H9 (cell line): ENCODE measurements around the gene CHTOP. TPM values are rescaled to one million over a fixed set of nuclear protein-coding genes. Genes with fewer than 3 reads are reported as not detected.

Source experiments
- DNase-seq: peaks from one replicate; pipeline ENCODE4 v3.0.0-alpha.2; 2017
- H2AFZ ChIP-seq: one replicate; pipeline ENCODE4 v1.6.1; 2013; ENCODE audit warnings: mild to moderate bottlenecking, low read length, control low read depth, moderate library complexity
- H2AK5ac ChIP-seq: 2 replicates; pipeline ENCODE4 v1.6.1; 2013; ENCODE audit warnings: low read length, control low read depth, mixed read lengths; ENCODE audit not compliant: insufficient read length
- H2BK120ac ChIP-seq: one replicate; pipeline ENCODE4 v1.6.1; 2013; ENCODE audit warnings: low read depth, mild to moderate bottlenecking, low read length, control low read depth, inconsistent platforms; ENCODE audit not compliant: poor library complexity, severe bottlenecking
- H2BK12ac ChIP-seq: 2 replicates; pipeline ENCODE4 v1.6.1; 2013; ENCODE audit warnings: low read length, control low read depth, mixed read lengths, low read depth; ENCODE audit not compliant: insufficient read length
- H2BK15ac ChIP-seq: 2 replicates; pipeline ENCODE4 v1.6.1; 2013; ENCODE audit warnings: low read depth, low read length, control low read depth
- H2BK20ac ChIP-seq: one replicate; pipeline ENCODE4 v1.6.1; 2013; ENCODE audit warnings: low read depth, mild to moderate bottlenecking, low read length, control low read depth, inconsistent platforms; ENCODE audit not compliant: poor library complexity, severe bottlenecking
- H2BK5ac ChIP-seq: 2 replicates; pipeline ENCODE4 v1.6.1; 2013; ENCODE audit warnings: low read length, control low read depth, mixed read lengths; ENCODE audit not compliant: insufficient read length
- H3K14ac ChIP-seq: 2 replicates; pipeline ENCODE4 v1.6.1; 2013; ENCODE audit warnings: low read length, control low read depth; ENCODE audit not compliant: insufficient read depth
- H3K18ac ChIP-seq: 2 replicates; pipeline ENCODE4 v1.6.1; 2013; ENCODE audit warnings: low read depth, mild to moderate bottlenecking, mixed read lengths, low read length, control low read depth; ENCODE audit not compliant: insufficient read length
- H3K23ac ChIP-seq: 2 replicates; pipeline ENCODE4 v1.6.1; 2013; ENCODE audit warnings: low read length, control low read depth, mixed read lengths, low read depth; ENCODE audit not compliant: insufficient read length
- H3K23me2 ChIP-seq: 2 replicates; pipeline ENCODE4 v1.6.1; 2013; ENCODE audit warnings: low read depth, mild to moderate bottlenecking, mixed read lengths, low read length, control low read depth; ENCODE audit not compliant: insufficient read length, poor library complexity, severe bottlenecking
- H3K27ac ChIP-seq: 2 replicates; pipeline ENCODE4 v1.5.1; 2013; ENCODE audit warnings: low read length, control low read depth, mixed read lengths, low read depth; ENCODE audit not compliant: insufficient read length
- H3K27me3 ChIP-seq: 2 replicates; pipeline ENCODE4 v1.6.1; 2013; ENCODE audit warnings: low read length, control low read depth, inconsistent platforms; ENCODE audit not compliant: insufficient read depth
- H3K4ac ChIP-seq: 2 replicates; pipeline ENCODE4 v1.6.1; 2013; ENCODE audit warnings: low read depth, mild to moderate bottlenecking, control low read depth, inconsistent platforms, low read length, moderate library complexity
- H3K4me1 ChIP-seq: 2 replicates; pipeline ENCODE4 v1.6.1; 2013; ENCODE audit warnings: low read length, control low read depth, inconsistent platforms; ENCODE audit not compliant: insufficient read depth
- H3K4me2 ChIP-seq: 2 replicates; pipeline ENCODE4 v1.6.1; 2013; ENCODE audit warnings: low read length, control low read depth, mixed read lengths; ENCODE audit not compliant: insufficient read length, insufficient read depth
- H3K56ac ChIP-seq: 2 replicates; pipeline ENCODE4 v1.6.1; 2013; ENCODE audit warnings: low read depth, mild to moderate bottlenecking, mixed read lengths, low read length, control low read depth; ENCODE audit not compliant: insufficient read length
- H3K79me1 ChIP-seq: 2 replicates; pipeline ENCODE4 v1.6.1; 2013; ENCODE audit warnings: low read depth, mild to moderate bottlenecking, moderate library complexity, low read length, control low read depth, inconsistent platforms; ENCODE audit not compliant: insufficient read depth, poor library complexity, severe bottlenecking
- H3K79me2 ChIP-seq: 2 replicates; pipeline ENCODE4 v1.6.1; 2013; ENCODE audit warnings: low read length, control low read depth, inconsistent platforms; ENCODE audit not compliant: insufficient read depth
- H3K9ac ChIP-seq: 2 replicates; pipeline ENCODE4 v1.6.1; 2013; ENCODE audit warnings: low read length, control low read depth, mixed read lengths; ENCODE audit not compliant: insufficient read length; ENCODE audit errors: extremely low read depth
- H3K9me3 ChIP-seq: one replicate; pipeline ENCODE4 v1.6.1; 2013; ENCODE audit warnings: low read depth, low read length, inconsistent platforms; ENCODE audit not compliant: control insufficient read depth
- H3T11ph ChIP-seq: one replicate; pipeline ENCODE4 v1.6.1; 2013; ENCODE audit warnings: mild to moderate bottlenecking, low read length, control low read depth, inconsistent platforms
- H4K20me1 ChIP-seq: one replicate; pipeline ENCODE4 v1.6.1; 2013; ENCODE audit not compliant: control insufficient read depth, insufficient read length, insufficient read depth
- H4K5ac ChIP-seq: 2 replicates; pipeline ENCODE4 v1.6.1; 2013; ENCODE audit warnings: low read depth, mild to moderate bottlenecking, mixed read lengths, low read length, control low read depth; ENCODE audit not compliant: insufficient read length
- H4K8ac ChIP-seq: replicated peaks from 2 replicates; pipeline ENCODE4 v1.6.1; 2013; ENCODE audit warnings: low read length, control low read depth, mixed read lengths, low read depth; ENCODE audit not compliant: insufficient read length
- H4K91ac ChIP-seq: 2 replicates; pipeline ENCODE4 v1.6.1; 2013; ENCODE audit warnings: low read depth, mild to moderate bottlenecking, moderate library complexity, mixed read lengths, low read length, control low read depth; ENCODE audit not compliant: insufficient read length
- H3K27ac Mint-ChIP-seq, 3 experiments: 2 replicates in 2 of 3; 3 replicates in 1 of 3; pipeline ENCODE4 v1.8.0; 2020 to 2021; ENCODE audit warnings: mixed read lengths in 3 of 3, mild to moderate bottlenecking in 1 of 3, moderate library complexity in 1 of 3
- H3K27me3 Mint-ChIP-seq: 2 replicates; pipeline ENCODE4 v1.8.0; 2021; ENCODE audit warnings: low read depth, mild to moderate bottlenecking, moderate library complexity, mixed read lengths
- H3K36me3 Mint-ChIP-seq, 3 experiments: 2 replicates in 2 of 3; 3 replicates in 1 of 3; pipeline ENCODE4 v1.8.0; 2020 to 2021; ENCODE audit warnings: low read depth in 3 of 3, mixed read lengths in 3 of 3; ENCODE audit not compliant: insufficient read depth in 1 of 3
- H3K4me1 Mint-ChIP-seq, 2 experiments: 2 replicates each; pipeline ENCODE4 v1.8.0; 2020; ENCODE audit warnings: mixed read lengths in 2 of 2
- H3K4me3 Mint-ChIP-seq, 2 experiments: 2 replicates in 1 of 2; 3 replicates in 1 of 2; pipeline ENCODE4 v1.8.0; 2020 to 2021; ENCODE audit warnings: mild to moderate bottlenecking in 2 of 2, mixed read lengths in 2 of 2, moderate library complexity in 1 of 2
- H3K9me3 Mint-ChIP-seq, 2 experiments: 2 replicates in 1 of 2; 3 replicates in 1 of 2; pipeline ENCODE4 v1.8.0; 2020; ENCODE audit warnings: mild to moderate bottlenecking in 2 of 2, mixed read lengths in 2 of 2, moderate library complexity in 1 of 2
- WGBS: extraction: QIAGEN DNeasy Blood & Tissue Kit; methylation state at CpG from one replicate; pipeline ENCODE4 v1.1.7; 2013; ENCODE audit warnings: missing lambda C conversion rate, low lambda C conversion rate, mixed read lengths; ENCODE audit not compliant: insufficient read length; ENCODE audit errors: extremely low coverage; 5-methylcytosine and 5-hydroxymethylcytosine counted together
- microRNA-seq: library from miRNA; unstranded; fragments of <30 nt; microRNA quantifications from one replicate; pipeline ENCODE4, GENCODE V29; 2020; ENCODE audit warnings: borderline microRNAs expressed
- total RNA-seq: library from RNA; stranded (reverse); gene quantifications from 2 replicates; pipeline ENCODE4 v1.2.1, GENCODE V29; 2021
- TF ChIP-seq, protein P1 (sequence below): fragments of 200-600 bp; sonication (generic); conservative IDR thresholded peaks from 3 replicates; pipeline ENCODE4 v1.8.0; 2021; ENCODE audit warnings: antibody characterized with exemption, mild to moderate bottlenecking

CHTOP gene
- total RNA-seq, 1 experiment from 2014 or later, result 126 TPM

DNA sequence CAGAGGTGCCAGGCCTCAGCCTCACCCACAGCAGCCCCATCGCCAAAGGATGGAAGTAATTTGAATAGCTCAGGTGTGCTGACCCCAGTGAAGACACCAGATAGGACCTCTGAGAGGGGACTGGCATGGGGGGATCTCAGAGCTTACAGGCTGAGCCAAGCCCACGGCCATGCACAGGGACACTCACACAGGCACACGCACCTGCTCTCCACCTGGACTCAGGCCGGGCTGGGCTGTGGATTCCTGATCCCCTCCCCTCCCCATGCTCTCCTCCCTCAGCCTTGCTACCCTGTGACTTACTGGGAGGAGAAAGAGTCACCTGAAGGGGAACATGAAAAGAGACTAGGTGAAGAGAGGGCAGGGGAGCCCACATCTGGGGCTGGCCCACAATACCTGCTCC is 59.6 kb downstream of the CHTOP start:
- Histone ChIP-seq H3K9me3 (no peaks in the 10 kb centered on the region), H2BK20ac (no peak overlapping the region), H3K4me2 (no peak overlapping the region), H2AFZ (no peak overlapping the region), H3K79me1 (no peaks in the 10 kb centered on the region), H4K8ac (no peak overlapping the region), H2AK5ac (no peak overlapping the region), H3K27ac (no peak overlapping the region), H2BK12ac (no peak overlapping the region), H3K4ac (no peak overlapping the region), H3K4me1 (peaks cover 8% of the 10 kb centered on the region; the same call in 1 of the 2 replicates), H2BK15ac (no peak overlapping the region), H3K79me2 (no peaks in the 10 kb centered on the region), H3T11ph (no peak overlapping the region), H3K27me3 (no peaks in the 10 kb centered on the region), H3K56ac (no peak overlapping the region), H3K18ac (no peak overlapping the region), H3K14ac (no peak overlapping the region; the same call in 1 of the 2 replicates), H2BK5ac (no peak overlapping the region), H3K23ac (no peak overlapping the region), H4K5ac (no peak overlapping the region), H3K23me2 (no peaks in the 10 kb centered on the region), H3K9ac (no peak overlapping the region), H4K20me1 (no peaks in the 10 kb centered on the region), H2BK120ac (no peak overlapping the region), H4K91ac (no peak overlapping the region)
- TF ChIP-seq, protein P1, sequence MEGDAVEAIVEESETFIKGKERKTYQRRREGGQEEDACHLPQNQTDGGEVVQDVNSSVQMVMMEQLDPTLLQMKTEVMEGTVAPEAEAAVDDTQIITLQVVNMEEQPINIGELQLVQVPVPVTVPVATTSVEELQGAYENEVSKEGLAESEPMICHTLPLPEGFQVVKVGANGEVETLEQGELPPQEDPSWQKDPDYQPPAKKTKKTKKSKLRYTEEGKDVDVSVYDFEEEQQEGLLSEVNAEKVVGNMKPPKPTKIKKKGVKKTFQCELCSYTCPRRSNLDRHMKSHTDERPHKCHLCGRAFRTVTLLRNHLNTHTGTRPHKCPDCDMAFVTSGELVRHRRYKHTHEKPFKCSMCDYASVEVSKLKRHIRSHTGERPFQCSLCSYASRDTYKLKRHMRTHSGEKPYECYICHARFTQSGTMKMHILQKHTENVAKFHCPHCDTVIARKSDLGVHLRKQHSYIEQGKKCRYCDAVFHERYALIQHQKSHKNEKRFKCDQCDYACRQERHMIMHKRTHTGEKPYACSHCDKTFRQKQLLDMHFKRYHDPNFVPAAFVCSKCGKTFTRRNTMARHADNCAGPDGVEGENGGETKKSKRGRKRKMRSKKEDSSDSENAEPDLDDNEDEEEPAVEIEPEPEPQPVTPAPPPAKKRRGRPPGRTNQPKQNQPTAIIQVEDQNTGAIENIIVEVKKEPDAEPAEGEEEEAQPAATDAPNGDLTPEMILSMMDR, result no peak
- Mint-ChIP-seq H3K27ac (peak overlapping the region in 1 of 3 experiments; percentile 79; a peak in 2 of 7 replicates), H3K4me3 (peak overlapping the region in 1 of 2 experiments; percentile 44; a peak in 1 of 5 replicates), H3K27me3 (no peaks in the 10 kb centered on the region), H3K9me3 (no peaks in the 10 kb centered on the region), H3K4me1 (peaks cover 17 to 18% of the 10 kb centered on the region in 2 experiments), H3K36me3 (peaks cover 4 to 12% (median 7%) of the 10 kb centered on the region in 3 experiments; a peak in 5 of 7 replicates)
- no peak for DNase-seq
- WGBS, result no CpG with 5 or more reads among the region's 4 CpGs

Small RNAs within 50 kb of the gene (microRNA-seq; reads per million reads assigned to microRNA genes)
- not detected for gene MIR8083

Other genes starting within 250 kb of the CHTOP start
- gene S100A8, start 243.0 kb upstream of the CHTOP start, total RNA-seq, result not detected in 2 replicates
- not detected in 2 replicates for gene S100A7A, start 217.5 kb upstream of the CHTOP start, total RNA-seq
- not detected in 2 replicates for gene S100A7, start 173.4 kb upstream of the CHTOP start, total RNA-seq
- gene S100A6, start 98.1 kb upstream of the CHTOP start, total RNA-seq, result not detected in 2 replicates
- gene S100A5, start 93.1 kb upstream of the CHTOP start, total RNA-seq, result not detected in 2 replicates
- 9.0 and 9.3 TPM in 2 replicates for gene S100A4, start 88.3 kb upstream of the CHTOP start, total RNA-seq
- not detected in 2 replicates for gene S100A3, start 84.8 kb upstream of the CHTOP start, total RNA-seq
- gene S100A2, start 68.2 kb upstream of the CHTOP start, total RNA-seq, result 0.57 and 0.92 TPM in 2 replicates
- gene S100A16, start 20.9 kb upstream of the CHTOP start, total RNA-seq, result 8.0 and 8.2 TPM in 2 replicates
- gene S100A14, start 17.7 kb upstream of the CHTOP start, total RNA-seq, result 0.63 and 0.66 TPM in 2 replicates
- 55.0 and 64.5 TPM in 2 replicates for gene S100A13, start 6.6 kb upstream of the CHTOP start, total RNA-seq
- gene S100A1, start 5.6 kb upstream of the CHTOP start, total RNA-seq, result 1.1 TPM in 1 of 2 replicates, not detected in the other
- gene SNAPIN, start 24.6 kb downstream of the CHTOP start, total RNA-seq, result 29.0 and 29.5 TPM in 2 replicates
- 357 and 362 TPM in 2 replicates for gene ILF2, start 36.9 kb downstream of the CHTOP start, total RNA-seq
- gene NPR1, start 44.6 kb downstream of the CHTOP start, total RNA-seq, result 8.6 and 8.9 TPM in 2 replicates
- gene INTS3, start 94.0 kb downstream of the CHTOP start, total RNA-seq, result 65.4 and 67.1 TPM in 2 replicates
- 42.0 and 45.3 TPM in 2 replicates for gene SLC27A3, start 141.3 kb downstream of the CHTOP start, total RNA-seq